ENCODE results near the gene UNC5CL. TPM values are rescaled to one million over a fixed set of nuclear protein-coding genes. Genes with fewer than 3 reads are reported as not detected.

The UNC5CL gene
- total and polyA plus RNA-seq, 2 of the 4 experiments (the other 2 are of a cell fraction) = not detected

GRCh38 chr6:40988634-40989033, 50.4 kb downstream of the UNC5CL start:
- POLR2A ChIA-PET (ENCODE audit: unreplicated experiment) = no interaction called here
- intact Hi-C loops (cut with micrococcal nuclease) = no loop called here
- no peaks in the 10 kb centered on the region for H3K36me3 ChIP-seq (ENCODE audit: control insufficient read depth, insufficient read depth, low read length)
- H3K4me3 ChIP-seq (ENCODE audit: insufficient read depth, low read depth, low read length) = no peak overlapping the region
- dilution Hi-C loops (cut with HindIII; ENCODE audit: low sequenced_read_pairs, unreplicated experiment) = no loop called here
- H3K27ac ChIP-seq (ENCODE audit: insufficient read depth, low read length) = no peak overlapping the region
- ATAC-seq (ENCODE audit: low read depth) (no peak), DNase-seq (no peak)
- H4K91ac ChIP-seq (ENCODE audit: insufficient read depth, low read depth, low read length) = no peak overlapping the region
- CTCF ChIA-PET = no interaction called here
- H3K9ac ChIP-seq (ENCODE audit: low read depth, low read length) = no peak overlapping the region
- H3K4ac ChIP-seq (ENCODE audit: low read depth, low read length) = no peak overlapping the region
- no peak overlapping the region for H4K8ac ChIP-seq (ENCODE audit: low read depth in 2 of 2, low read length in 2 of 2)
- no peaks in the 10 kb centered on the region; the same call in 1 of the 2 replicates for H3K4me1 ChIP-seq (ENCODE audit: control insufficient read depth, insufficient read depth, low read length)
- no peak overlapping the region for H2AFZ ChIP-seq (replicated peaks; ENCODE audit: low read length, poor library complexity)
- no peaks in the 10 kb centered on the region for H3K79me1 ChIP-seq (ENCODE audit: low read depth in 1 of 2, low read length in 2 of 2)
- no peaks in the 10 kb centered on the region for H4K20me1 ChIP-seq (ENCODE audit: insufficient read depth, low read length)
- H2BK15ac ChIP-seq (ENCODE audit: low read depth, low read length) = no peak overlapping the region
- H3K18ac ChIP-seq (ENCODE audit: low read depth, low read length) = no peak overlapping the region
- in situ Hi-C loops (cut with MboI; ENCODE audit: low sequenced_read_pairs) = no loop called here
- BruUV-seq (replicated peaks) = no TSS peak
- H3K27me3 ChIP-seq (ENCODE audit: control insufficient read depth, insufficient read depth, low read length) = peaks cover 29% of the 10 kb centered on the region
- H2BK20ac ChIP-seq (ENCODE audit: low read depth, low read length) = no peak overlapping the region
- H2AK9ac ChIP-seq (replicated peaks; ENCODE audit: low read depth, low read length, poor library complexity) = no peak overlapping the region
- no peak overlapping the region for H3K4me2 ChIP-seq (ENCODE audit: low read depth, low read length)
- no peak overlapping the region for H3K23ac ChIP-seq (ENCODE audit: low read depth, low read length)
- no peak overlapping the region for H2BK120ac ChIP-seq (ENCODE audit: low read depth, low read length)
- no peak overlapping the region for H3K56ac ChIP-seq (ENCODE audit: extremely low read depth, insufficient read depth, low read length)
- no peak overlapping the region for H4K5ac ChIP-seq (ENCODE audit: low read depth, low read length)
- H3K14ac ChIP-seq (replicated peaks; ENCODE audit: low read depth, low read length) = no peak overlapping the region
- H3K9me3 ChIP-seq (ENCODE audit: control insufficient read depth, insufficient read depth, low read length) = no peaks in the 10 kb centered on the region; the same call in 1 of the 2 replicates
- H3K9me1 ChIP-seq (ENCODE audit: insufficient read depth, low read length) = no peaks in the 10 kb centered on the region
- no peak overlapping the region for H2BK5ac ChIP-seq (ENCODE audit: low read depth, low read length, poor library complexity, severe bottlenecking)
- H2AK5ac ChIP-seq (ENCODE audit: low read depth, low read length) = no peak overlapping the region
- no peak for TF ChIP-seq POLR2A (IDR thresholded peaks at IDR 0.05; ENCODE audit: low read depth, low read length)
- no peak for TF ChIP-seq MXI1 (IDR thresholded peaks at IDR 0.05; ENCODE audit: borderline replicate concordance, low read depth, low read length)
- TF ChIP-seq ELK1 (IDR thresholded peaks at IDR 0.05; ENCODE audit: borderline replicate concordance, low read depth, low read length) = no peak
- no peak for TF ChIP-seq RFX5 (IDR thresholded peaks at IDR 0.05; ENCODE audit: low read depth, low read length)
- TF ChIP-seq RAD21 (IDR thresholded peaks at IDR 0.05; ENCODE audit: low read length) = no peak
- no peak for TF ChIP-seq SMC3 (IDR thresholded peaks at IDR 0.05; ENCODE audit: low read depth, low read length)

Data from IMR-90 (cell line).